Cardiac muscle cell (in vitro differentiated cells and primary cell): ENCODE results near the gene LPAR1. TPM values are rescaled to one million over a fixed set of nuclear protein-coding genes. Genes with fewer than 3 reads are reported as not detected.

Source experiments
- DNase-seq, 2 donors: peaks; one replicate each; pipeline versions ENCODE4 v3.0.0 to v3.0.0-alpha.2; 2010 to 2017; ENCODE audit warnings: low read depth in 1 of 2, low spot score in 1 of 2
- H3K27ac ChIP-seq: fragments of 200-600 bp; sonication (generic); 2 replicates; pipeline ENCODE4 v1.5.1; 2016
- H3K27me3 ChIP-seq: fragments of 200-600 bp; sonication (generic); 2 replicates; pipeline ENCODE4 v1.6.0; 2016; ENCODE audit warnings: control low read depth
- H3K36me3 ChIP-seq: fragments of 200-600 bp; sonication (generic); 2 replicates; pipeline ENCODE4 v1.5.1; 2016; ENCODE audit warnings: control low read depth
- H3K4me1 ChIP-seq: fragments of 200-600 bp; sonication (generic); 2 replicates; pipeline ENCODE4 v1.8.1; 2017; ENCODE audit warnings: low read depth, mild to moderate bottlenecking, mixed run types
- H3K4me3 ChIP-seq: fragments of 200-600 bp; sonication (generic); 2 replicates; pipeline ENCODE4 v1.5.1; 2016; ENCODE audit warnings: mild to moderate bottlenecking
- H3K9me3 ChIP-seq: fragments of 200-600 bp; sonication (generic); 2 replicates; pipeline ENCODE4 v1.5.1; 2017; ENCODE audit warnings: low read depth, mild to moderate bottlenecking, control low read depth
- CTCF ChIP-seq: IDR thresholded peaks from 2 replicates; pipeline ENCODE4 v1.5.1; 2012; ENCODE audit warnings: low read depth, mild to moderate bottlenecking, low read length
- polyA plus RNA-seq: library from polyadenylated mRNA; unstranded; fragments of >200 nt; fragmentation: Nextera tagmentation; extraction: Ambion mirVana; gene quantifications from 2 replicates; pipeline ENCODE4 v1.2.1, GENCODE V29; 2016
- total RNA-seq: library from RNA; depleted of rRNA; stranded (reverse); fragments of >200 nt; gene quantifications from 2 replicates; pipeline ENCODE4 v1.2.3, GENCODE V29; 2016

Gene LPAR1
- total and polyA plus RNA-seq, 2 experiments from 2014 or later, result 0.77 to 1.9 TPM

GRCh38 chr9:111034170-111034897 lies 3.9 kb downstream of the LPAR1 start:
- peaks cover 47% of the 10 kb centered on the region for H3K27me3 ChIP-seq
- H3K27ac ChIP-seq, result no peak overlapping the region
- no peak overlapping the region for H3K4me3 ChIP-seq
- no peak for TF ChIP-seq CTCF
- DNase-seq, result peak in 1 of 2 donors; percentile 37
- H3K36me3 ChIP-seq, result no peaks in the 10 kb centered on the region
- H3K9me3 ChIP-seq, result no peaks in the 10 kb centered on the region
- peaks cover 12% of the 10 kb centered on the region for H3K4me1 ChIP-seq

- Histone ChIP-seq H3K36me3 (no peaks in the 10 kb centered on the region), H3K27me3 (peaks cover 14% of the 10 kb centered on the region), H3K4me1 (peaks cover 12% of the 10 kb centered on the region), H3K27ac (peak overlapping the region; percentile 35), H3K9me3 (no peaks in the 10 kb centered on the region), H3K4me3 (no peak overlapping the region)
- no peak for TF ChIP-seq CTCF
- peak in 1 of 2 donors; percentile 56 for DNase-seq
Observed at GRCh38 chr9:111030492-111030891, 7.8 kb downstream of the LPAR1 start.

- peaks cover 12% of the 10 kb centered on the region for H3K4me1 ChIP-seq
- no peak overlapping the region for H3K27ac ChIP-seq
- DNase-seq, result no peak
- H3K27me3 ChIP-seq, result peaks cover 6% of the 10 kb centered on the region
- no peaks in the 10 kb centered on the region for H3K36me3 ChIP-seq
- H3K9me3 ChIP-seq, result no peaks in the 10 kb centered on the region
- TF ChIP-seq CTCF, result no peak
- H3K4me3 ChIP-seq, result no peak overlapping the region
Observed at GRCh38 chr9:111029260-111029659, 9.0 kb downstream of the LPAR1 start.

GRCh38 chr9:111027798-111028197 lies 10.5 kb downstream of the LPAR1 start:
- Histone ChIP-seq H3K9me3 (no peaks in the 10 kb centered on the region), H3K4me3 (no peak overlapping the region), H3K36me3 (no peaks in the 10 kb centered on the region), H3K27me3 (no peaks in the 10 kb centered on the region), H3K4me1 (peaks cover 12% of the 10 kb centered on the region), H3K27ac (no peak overlapping the region)
- no peak for DNase-seq
- no peak for TF ChIP-seq CTCF

GRCh38 chr9:111023128-111023527 lies 15.1 kb downstream of the LPAR1 start:
- H3K9me3 ChIP-seq, result no peaks in the 10 kb centered on the region
- H3K27me3 ChIP-seq, result no peaks in the 10 kb centered on the region
- no peak overlapping the region for H3K27ac ChIP-seq
- no peak for TF ChIP-seq CTCF
- no peaks in the 10 kb centered on the region for H3K36me3 ChIP-seq
- no peaks in the 10 kb centered on the region for H3K4me1 ChIP-seq
- no peak overlapping the region for H3K4me3 ChIP-seq
- DNase-seq, result no peak
